ENCODE results near the gene ASIC4. TPM values are rescaled to one million over a fixed set of nuclear protein-coding genes. Genes with fewer than 3 reads are reported as not detected.

Gene ASIC4
- total and polyA plus RNA-seq, 2 experiments from 2014 or later: not detected

DNA sequence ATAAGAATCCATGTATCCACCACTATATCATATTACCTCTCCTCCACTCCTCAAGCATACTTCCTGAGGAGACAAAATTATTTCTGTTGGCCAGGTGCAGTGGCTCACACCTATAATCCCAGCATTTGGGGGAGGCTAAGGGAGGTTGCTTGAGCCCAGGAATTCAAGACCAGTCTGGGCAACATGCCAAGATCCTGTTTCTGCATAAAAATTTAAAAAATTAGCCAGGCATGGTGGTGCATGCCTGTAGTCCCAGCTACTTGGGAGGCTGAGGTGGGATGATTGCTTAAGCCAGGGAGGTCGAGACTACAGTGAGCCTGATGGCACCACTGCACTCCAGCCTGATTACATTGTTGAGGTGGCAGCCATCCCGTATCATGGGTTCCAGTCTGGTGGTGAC lies 67.1 kb downstream of the ASIC4 start:
- TF ChIP-seq EZH2 (IDR thresholded peaks at IDR 0.05; ENCODE audit: borderline replicate concordance) (no peak), EZH2phosphoT487 (IDR thresholded peaks at IDR 0.05; ENCODE audit: low read depth, severe bottlenecking, unreplicated experiment) (no peak), CTCF (IDR thresholded peaks at IDR 0.05; ENCODE audit: poor library complexity) (no peak)
- H3K27me3 ChIP-seq: no peaks in the 10 kb centered on the region
- H3K4me2 ChIP-seq: no peak overlapping the region
- no peak overlapping the region for H3K4me3 ChIP-seq
- H3K4me1 ChIP-seq (ENCODE audit: insufficient read depth): peaks cover 4% of the 10 kb centered on the region
- H3K9me2 ChIP-seq (replicated peaks; ENCODE audit: insufficient read depth): no peaks in the 10 kb centered on the region
- WGBS (ENCODE audit: low lambda C conversion rate, missing lambda C conversion rate): 79% methylated on average over 2 of the region's 2 CpGs
- H3K79me2 ChIP-seq: no peaks in the 10 kb centered on the region
- no peak overlapping the region for H2AFZ ChIP-seq
- no peaks in the 10 kb centered on the region for H4K20me1 ChIP-seq (ENCODE audit: insufficient read depth, poor library complexity, severe bottlenecking)
- H3K36me3 ChIP-seq (replicated peaks; ENCODE audit: insufficient read depth, low read depth): no peaks in the 10 kb centered on the region
- no peak for DNase-seq (ENCODE audit: low spot score)
- H3K9me3 ChIP-seq (ENCODE audit: low read depth): no peaks in the 10 kb centered on the region
- no peak overlapping the region for H3K27ac ChIP-seq

Small RNAs within 50 kb of the gene (microRNA-seq; reads per million reads assigned to microRNA genes)
- gene MIR3132: 3.1 reads per million

Small RNAs within 50 kb of the gene (small RNA-seq; reads per million reads assigned to genes)
- gene MIR3132: not detected

Other genes with a start within 250 kb of the ASIC4 start
- 47.4 and 50.7 TPM in 2 replicates for gene DNAJB2, start 235.1 kb upstream of the ASIC4 start, total RNA-seq
- gene DNAJB2, start 235.1 kb upstream of the ASIC4 start, polyA plus RNA-seq: 19.4 and 20.1 TPM in 2 replicates
- 3.5 and 4.6 TPM in 2 replicates for gene PTPRN, start 205.1 kb upstream of the ASIC4 start, total RNA-seq
- 9.8 and 9.9 TPM in 2 replicates for gene PTPRN, start 205.1 kb upstream of the ASIC4 start, polyA plus RNA-seq
- not detected in 2 replicates for gene RESP18, start 181.7 kb upstream of the ASIC4 start, total RNA-seq
- not detected in 2 replicates for gene RESP18, start 181.7 kb upstream of the ASIC4 start, polyA plus RNA-seq
- 53.5 and 72.0 TPM in 2 replicates for gene DNPEP, start 126.6 kb upstream of the ASIC4 start, total RNA-seq
- gene DNPEP, start 126.6 kb upstream of the ASIC4 start, polyA plus RNA-seq: 79.0 and 87.7 TPM in 2 replicates
- gene DES, start 96.1 kb upstream of the ASIC4 start, total RNA-seq: 103 and 114 TPM in 2 replicates
- 58.5 and 60.9 TPM in 2 replicates for gene DES, start 96.1 kb upstream of the ASIC4 start, polyA plus RNA-seq
- gene SPEG, start 79.6 kb upstream of the ASIC4 start, total RNA-seq: 21.1 and 21.6 TPM in 2 replicates
- gene SPEG, start 79.6 kb upstream of the ASIC4 start, polyA plus RNA-seq: 35.8 and 40.0 TPM in 2 replicates
- 51.3 and 76.5 TPM in 2 replicates for gene GMPPA, start 15.6 kb upstream of the ASIC4 start, total RNA-seq
- gene GMPPA, start 15.6 kb upstream of the ASIC4 start, polyA plus RNA-seq: 67.8 and 75.6 TPM in 2 replicates
- gene CHPF, start 29.3 kb downstream of the ASIC4 start, total RNA-seq: 180 and 193 TPM in 2 replicates
- 315 and 361 TPM in 2 replicates for gene CHPF, start 29.3 kb downstream of the ASIC4 start, polyA plus RNA-seq
- 7.3 and 8.0 TPM in 2 replicates for gene TMEM198, start 29.5 kb downstream of the ASIC4 start, total RNA-seq
- gene TMEM198, start 29.5 kb downstream of the ASIC4 start, polyA plus RNA-seq: 10.4 and 12.2 TPM in 2 replicates
- gene OBSL1, start 57.1 kb downstream of the ASIC4 start, total RNA-seq: 72.4 and 84.6 TPM in 2 replicates
- 61.0 and 73.7 TPM in 2 replicates for gene OBSL1, start 57.1 kb downstream of the ASIC4 start, polyA plus RNA-seq
- gene INHA, start 57.8 kb downstream of the ASIC4 start, total RNA-seq: 3.3 and 5.6 TPM in 2 replicates
- gene INHA, start 57.8 kb downstream of the ASIC4 start, polyA plus RNA-seq: 8.1 and 9.2 TPM in 2 replicates
- 16.7 and 18.0 TPM in 2 replicates for gene STK11IP, start 83.4 kb downstream of the ASIC4 start, total RNA-seq
- 17.6 and 23.1 TPM in 2 replicates for gene STK11IP, start 83.4 kb downstream of the ASIC4 start, polyA plus RNA-seq
- 1.8 and 3.0 TPM in 2 replicates for gene SLC4A3, start 113.1 kb downstream of the ASIC4 start, total RNA-seq
- 8.1 and 14.1 TPM in 2 replicates for gene SLC4A3, start 113.1 kb downstream of the ASIC4 start, polyA plus RNA-seq

Data from hepatocyte (in vitro differentiated cells).